Common myeloid progenitor, CD34-positive (primary cell): Measurements from ENCODE around the gene TBC1D28.
"Not testable (repeated sequence)": the region's sequence is repeated elsewhere in the genome, so short reads cannot be mapped to it uniquely, and the experiment has no call there.

ENCODE experiments used
- CTCF ChIA-PET: fragments of 350-600 bp; sonication (Branson Sonifier 250); formaldehyde crosslinking; loops from one replicate; lab custom pipeline; 2021; ENCODE audit warnings: antibody characterized with exemption; lab: Charles Lee
- POLR2A ChIA-PET: fragments of 350-600 bp; sonication (Branson Sonifier 250); formaldehyde crosslinking; loops from one replicate; lab custom pipeline; 2021; ENCODE audit warnings: antibody characterized with exemption; lab: Charles Lee
- DNase-seq, 3 donors: peaks; one replicate each; pipeline versions ENCODE4 v3.0.0 to v3.0.0-alpha.2; 2013
- H3K27ac ChIP-seq, 2 experiments: 1 replicate in 1 of 2; 2 replicates in 1 of 2; pipeline ENCODE4 v1.7.0; 2013; ENCODE audit warnings: inconsistent platforms in 2 of 2, low read length in 2 of 2, mild to moderate bottlenecking in 2 of 2, low read depth in 1 of 2, moderate library complexity in 1 of 2; ENCODE audit not compliant: severe bottlenecking in 2 of 2, insufficient read depth in 1 of 2, poor library complexity in 1 of 2
- H3K27me3 ChIP-seq, 5 experiments: replicated peaks in 2 of 5; 1 replicate in 3 of 5; 2 replicates in 2 of 5; pipeline versions ENCODE4 v1.6.1 to v1.7.0; 2013; ENCODE audit warnings: low read length in 4 of 5, mild to moderate bottlenecking in 2 of 5, moderate library complexity in 2 of 5, inconsistent platforms in 1 of 5; ENCODE audit not compliant: insufficient read depth in 5 of 5, control insufficient read depth in 4 of 5
- H3K36me3 ChIP-seq, 4 experiments: 1 replicate in 2 of 4; 2 replicates in 2 of 4; pipeline versions ENCODE4 v1.6.1 to v1.7.0; 2013; ENCODE audit warnings: low read length in 3 of 4, control low read depth in 1 of 4, mild to moderate bottlenecking in 1 of 4; ENCODE audit not compliant: control insufficient read depth in 4 of 4, insufficient read depth in 4 of 4
- H3K4me1 ChIP-seq, 4 experiments: 1 replicate in 3 of 4; 2 replicates in 1 of 4; pipeline versions ENCODE4 v1.6.1 to v1.7.1; 2013; ENCODE audit warnings: low read length in 3 of 4, mild to moderate bottlenecking in 3 of 4, control low read depth in 1 of 4, inconsistent platforms in 1 of 4, moderate library complexity in 1 of 4; ENCODE audit not compliant: control insufficient read depth in 4 of 4, insufficient read depth in 4 of 4; ENCODE audit errors: control extremely low read depth in 1 of 4
- H3K4me3 ChIP-seq, 7 experiments: 1 replicate in 4 of 7; 2 replicates in 3 of 7; pipeline versions ENCODE4 v1.5.1 to v1.7.0; 2013; ENCODE audit warnings: mild to moderate bottlenecking in 7 of 7, low read length in 6 of 7, moderate library complexity in 6 of 7, inconsistent platforms in 2 of 7, low read depth in 2 of 7, control low read depth in 1 of 7; ENCODE audit not compliant: insufficient read depth in 4 of 7, control insufficient read depth in 1 of 7; ENCODE audit errors: extremely low read depth in 1 of 7
- H3K9me3 ChIP-seq, 5 experiments: 1 replicate in 4 of 5; 2 replicates in 1 of 5; pipeline versions ENCODE4 v1.6.1 to v1.7.1; 2013; ENCODE audit warnings: low read length in 4 of 5, mild to moderate bottlenecking in 2 of 5, inconsistent platforms in 1 of 5, low read depth in 1 of 5, moderate library complexity in 1 of 5; ENCODE audit not compliant: control insufficient read depth in 4 of 5, insufficient read depth in 2 of 5; ENCODE audit errors: control extremely low read depth in 1 of 5
- WGBS: methylation state at CpG from one replicate; pipeline ENCODE4 v1.1.5; 2013; ENCODE audit not compliant: insufficient coverage; 5-methylcytosine and 5-hydroxymethylcytosine counted together

Gene TBC1D28

GRCh38 chr17:18617613-18618012 lies 26.6 kb downstream of the TBC1D28 start:
- H3K27ac ChIP-seq, H3K27me3 ChIP-seq, H3K4me3 ChIP-seq, DNase-seq, CTCF ChIA-PET, H3K4me1 ChIP-seq, H3K9me3 ChIP-seq, POLR2A ChIA-PET, H3K36me3 ChIP-seq: not testable (repeated sequence)
- WGBS, result no CpG with 5 or more reads among the region's 2 CpGs

- H3K27ac ChIP-seq, CTCF ChIA-PET: not testable (repeated sequence)
Observed at GRCh38 chr17:18613016-18613415, 31.2 kb downstream of the TBC1D28 start.

GRCh38 chr17:18593138-18593537 lies 51.1 kb downstream of the TBC1D28 start:
- CTCF ChIA-PET, H3K4me3 ChIP-seq, H3K9me3 ChIP-seq, H3K27me3 ChIP-seq, DNase-seq, H3K27ac ChIP-seq, H3K36me3 ChIP-seq, POLR2A ChIA-PET, H3K4me1 ChIP-seq: not testable (repeated sequence)
- WGBS, result no CpG with 5 or more reads among the region's 2 CpGs

More at GRCh38 chr17:18613016-18613415, 31.2 kb downstream of the TBC1D28 start:
- POLR2A ChIA-PET, H3K9me3 ChIP-seq, DNase-seq, H3K36me3 ChIP-seq, H3K27me3 ChIP-seq, H3K4me1 ChIP-seq, H3K4me3 ChIP-seq: not testable (repeated sequence)
